AG09319 (cell line): ENCODE data around the gene MASP2.

Source experiments
- DNase-seq: peaks from one replicate; pipeline ENCODE4 v3.0.0-alpha.2; 2010; ENCODE audit warnings: low read depth; ENCODE audit errors: extremely low read depth
- CTCF ChIP-seq: IDR thresholded peaks from 2 replicates; pipeline ENCODE4 v1.5.1; 2011; ENCODE audit warnings: low read depth, mild to moderate bottlenecking, inconsistent platforms, low read length, moderate library complexity

MASP2 gene

GRCh38 chr1:11027316-11027715, 19.7 kb downstream of the MASP2 start:
- DNase-seq = no peak
- no peak for TF ChIP-seq CTCF

- no peak for DNase-seq
- TF ChIP-seq CTCF = no peak
These were observed 20.1 kb downstream of the MASP2 start for GRCh38 chr1:11026903-11027302.

- no peak for DNase-seq
- no peak for TF ChIP-seq CTCF
These were observed 21.0 kb downstream of the MASP2 start for GRCh38 chr1:11026052-11026451.

GRCh38 chr1:11025618-11026017, 21.4 kb downstream of the MASP2 start:
- no peak for DNase-seq
- no peak for TF ChIP-seq CTCF

- no peak for TF ChIP-seq CTCF
- DNase-seq = no peak
These were observed 22.2 kb downstream of the MASP2 start for GRCh38 chr1:11024874-11025203.

GRCh38 chr1:11024154-11024873, 22.7 kb downstream of the MASP2 start:
- DNase-seq = no peak
- no peak for TF ChIP-seq CTCF

- no peak for TF ChIP-seq CTCF
- no peak for DNase-seq
These were observed 23.8 kb downstream of the MASP2 start for GRCh38 chr1:11023201-11023600.
